ENCODE data around the gene SHB. TPM values are rescaled to one million over a fixed set of nuclear protein-coding genes. Genes with fewer than 3 reads are reported as not detected.

The SHB gene
- total and polyA plus RNA-seq, 2 of the 13 experiments (the other 11 are each of a cell fraction or from before 2014, with no cell fraction given): 19.4 to 20.7 TPM

DNA sequence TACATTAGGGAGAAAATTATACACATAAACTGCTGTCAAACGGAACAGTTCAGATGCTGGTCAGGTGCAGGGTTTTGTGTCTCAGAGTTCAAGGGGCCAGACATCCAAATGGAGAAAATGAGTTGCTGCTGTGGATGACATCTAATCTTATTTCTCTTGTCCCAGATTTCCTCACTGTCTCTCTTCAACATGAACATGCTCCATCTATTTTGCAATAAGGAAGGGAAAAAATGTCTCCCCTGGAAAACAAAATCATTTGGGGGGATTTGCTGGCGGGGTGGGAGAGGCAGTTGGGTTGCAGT lies 51.2 kb downstream of the SHB start (continued):
- TF ChIP-seq, protein P1, sequence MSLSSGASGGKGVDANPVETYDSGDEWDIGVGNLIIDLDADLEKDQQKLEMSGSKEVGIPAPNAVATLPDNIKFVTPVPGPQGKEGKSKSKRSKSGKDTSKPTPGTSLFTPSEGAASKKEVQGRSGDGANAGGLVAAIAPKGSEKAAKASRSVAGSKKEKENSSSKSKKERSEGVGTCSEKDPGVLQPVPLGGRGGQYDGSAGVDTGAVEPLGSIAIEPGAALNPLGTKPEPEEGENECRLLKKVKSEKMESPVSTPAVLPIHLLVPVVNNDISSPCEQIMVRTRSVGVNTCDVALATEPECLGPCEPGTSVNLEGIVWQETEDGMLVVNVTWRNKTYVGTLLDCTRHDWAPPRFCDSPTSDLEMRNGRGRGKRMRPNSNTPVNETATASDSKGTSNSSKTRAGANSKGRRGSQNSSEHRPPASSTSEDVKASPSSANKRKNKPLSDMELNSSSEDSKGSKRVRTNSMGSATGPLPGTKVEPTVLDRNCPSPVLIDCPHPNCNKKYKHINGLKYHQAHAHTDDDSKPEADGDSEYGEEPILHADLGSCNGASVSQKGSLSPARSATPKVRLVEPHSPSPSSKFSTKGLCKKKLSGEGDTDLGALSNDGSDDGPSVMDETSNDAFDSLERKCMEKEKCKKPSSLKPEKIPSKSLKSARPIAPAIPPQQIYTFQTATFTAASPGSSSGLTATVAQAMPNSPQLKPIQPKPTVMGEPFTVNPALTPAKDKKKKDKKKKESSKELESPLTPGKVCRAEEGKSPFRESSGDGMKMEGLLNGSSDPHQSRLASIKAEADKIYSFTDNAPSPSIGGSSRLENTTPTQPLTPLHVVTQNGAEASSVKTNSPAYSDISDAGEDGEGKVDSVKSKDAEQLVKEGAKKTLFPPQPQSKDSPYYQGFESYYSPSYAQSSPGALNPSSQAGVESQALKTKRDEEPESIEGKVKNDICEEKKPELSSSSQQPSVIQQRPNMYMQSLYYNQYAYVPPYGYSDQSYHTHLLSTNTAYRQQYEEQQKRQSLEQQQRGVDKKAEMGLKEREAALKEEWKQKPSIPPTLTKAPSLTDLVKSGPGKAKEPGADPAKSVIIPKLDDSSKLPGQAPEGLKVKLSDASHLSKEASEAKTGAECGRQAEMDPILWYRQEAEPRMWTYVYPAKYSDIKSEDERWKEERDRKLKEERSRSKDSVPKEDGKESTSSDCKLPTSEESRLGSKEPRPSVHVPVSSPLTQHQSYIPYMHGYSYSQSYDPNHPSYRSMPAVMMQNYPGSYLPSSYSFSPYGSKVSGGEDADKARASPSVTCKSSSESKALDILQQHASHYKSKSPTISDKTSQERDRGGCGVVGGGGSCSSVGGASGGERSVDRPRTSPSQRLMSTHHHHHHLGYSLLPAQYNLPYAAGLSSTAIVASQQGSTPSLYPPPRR (CRISPR knock-in tag; IDR thresholded peaks at IDR 0.05; ENCODE audit: borderline replicate concordance): no peak
- no peak for TF ChIP-seq ZNF547 (CRISPR knock-in tag; IDR thresholded peaks at IDR 0.05)

DNA sequence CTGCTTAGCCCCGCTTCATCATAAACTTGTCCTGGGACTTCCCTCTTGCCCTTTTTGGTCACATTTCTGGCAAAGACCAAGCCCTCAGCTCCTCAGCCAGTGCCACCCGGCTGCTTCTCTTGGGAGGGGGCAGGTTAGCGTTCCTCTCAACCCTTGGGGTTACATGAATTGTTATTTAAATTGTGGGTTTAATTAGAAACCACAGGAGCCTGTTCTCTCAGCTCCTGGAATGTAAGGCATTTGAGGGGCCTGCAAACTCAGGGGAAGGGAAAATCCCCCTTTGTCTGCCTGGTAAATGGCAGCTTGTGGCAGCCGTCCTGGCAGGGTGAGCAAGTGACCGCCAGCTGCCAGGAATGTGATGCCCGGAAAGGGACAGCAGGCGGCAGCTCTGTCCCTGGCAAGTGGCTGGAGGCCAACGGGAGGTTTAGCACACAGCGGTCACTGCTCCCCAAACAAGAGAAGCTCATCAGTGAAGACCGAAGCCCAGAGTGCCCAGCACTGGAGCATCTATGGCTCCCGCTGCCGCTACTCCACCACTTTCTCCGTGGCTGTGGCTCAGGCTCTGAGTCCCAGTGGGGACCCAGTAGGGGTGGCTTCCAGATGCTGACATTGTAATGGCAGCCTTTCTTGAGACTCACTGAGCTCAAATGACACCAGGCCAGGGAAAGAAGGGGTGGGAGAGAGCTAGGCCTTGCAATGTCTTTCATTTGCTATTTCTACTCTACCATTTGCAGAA lies 51.7 kb downstream of the SHB start:
- Histone ChIP-seq H2AFZ (ENCODE audit: low read length) (no peak overlapping the region), H3K36me3 (replicated peaks in 1 of 2; ENCODE audit: control insufficient read depth in 1 of 2, insufficient read depth in 2 of 2, low read length in 2 of 2) (peaks cover 32 to 57% of the 10 kb centered on the region in 2 experiments), H3K27ac (ENCODE audit: extremely low read length, insufficient read depth, low read length) (no peak overlapping the region), H3K4me1 (ENCODE audit: insufficient read depth, low read length) (peaks cover 68% of the 10 kb centered on the region), H3K4me3 (replicated peaks in 1 of 3; ENCODE audit: insufficient read depth in 1 of 3, low read depth in 2 of 3, low read length in 3 of 3) (no peak overlapping the region), H3K79me2 (ENCODE audit: insufficient read depth, low read length) (peaks cover 73% of the 10 kb centered on the region), H3K4me2 (ENCODE audit: low read depth, low read length) (no peak overlapping the region), H3K27me3 (ENCODE audit: control insufficient read depth in 1 of 2, insufficient read depth in 2 of 2, low read length in 2 of 2) (no peaks in the 10 kb centered on the region), H3K9me3 (ENCODE audit: low read length) (no peaks in the 10 kb centered on the region), H4K20me1 (ENCODE audit: insufficient read depth, low read length) (peaks cover 11% of the 10 kb centered on the region; the same call in 1 of the 2 replicates), H3K9ac (ENCODE audit: insufficient read depth, low read depth, low read length) (no peak overlapping the region)
- in situ Hi-C loops (cut with HindIII; ENCODE audit: extremely low pct_ligation_motif_present, low pct_unique_long_range_greater_than_20kb): no loop called here
- ChIA-PET CTCF (ENCODE audit: low intra/inter-chr PET ratio, low total read pairs) (no interaction called here), POLR2A (interaction anchor here (0.6 to 3.7 kb wide), 6 partner anchors 9 to 266 kb away, joined by 3 to 28 read pairs (median 4); no protein-coding TSS in a partner anchor)
- FAIRE-seq (no peak), ATAC-seq (no peak), DNase-seq (ENCODE audit: low spot score) (no peak)
- BruUV-seq (replicated peaks): no TSS peak
- intact Hi-C loops (cut with micrococcal nuclease; ENCODE audit: unreplicated experiment): no loop called here
- 95% methylated on average over 10 of the region's 13 CpGs for WGBS (ENCODE audit: low lambda C conversion rate)
- TF ChIP-seq HNRNPL (IDR thresholded peaks at IDR 0.05; ENCODE audit: low read depth, low read length): 0 out of 2 replicates have a peak, but pooled peaks have one; percentile 58
- TF ChIP-seq KDM3A (CRISPR knock-in tag; IDR thresholded peaks at IDR 0.05; ENCODE audit: low read depth): no peak
- TF ChIP-seq MAZ (IDR thresholded peaks at IDR 0.05; ENCODE audit: borderline replicate concordance, low read depth, low read length): no peak
- TF ChIP-seq MAZ (CRISPR knock-in tag; IDR thresholded peaks at IDR 0.05; ENCODE audit: low read depth): no peak
- TF ChIP-seq, protein P2, sequence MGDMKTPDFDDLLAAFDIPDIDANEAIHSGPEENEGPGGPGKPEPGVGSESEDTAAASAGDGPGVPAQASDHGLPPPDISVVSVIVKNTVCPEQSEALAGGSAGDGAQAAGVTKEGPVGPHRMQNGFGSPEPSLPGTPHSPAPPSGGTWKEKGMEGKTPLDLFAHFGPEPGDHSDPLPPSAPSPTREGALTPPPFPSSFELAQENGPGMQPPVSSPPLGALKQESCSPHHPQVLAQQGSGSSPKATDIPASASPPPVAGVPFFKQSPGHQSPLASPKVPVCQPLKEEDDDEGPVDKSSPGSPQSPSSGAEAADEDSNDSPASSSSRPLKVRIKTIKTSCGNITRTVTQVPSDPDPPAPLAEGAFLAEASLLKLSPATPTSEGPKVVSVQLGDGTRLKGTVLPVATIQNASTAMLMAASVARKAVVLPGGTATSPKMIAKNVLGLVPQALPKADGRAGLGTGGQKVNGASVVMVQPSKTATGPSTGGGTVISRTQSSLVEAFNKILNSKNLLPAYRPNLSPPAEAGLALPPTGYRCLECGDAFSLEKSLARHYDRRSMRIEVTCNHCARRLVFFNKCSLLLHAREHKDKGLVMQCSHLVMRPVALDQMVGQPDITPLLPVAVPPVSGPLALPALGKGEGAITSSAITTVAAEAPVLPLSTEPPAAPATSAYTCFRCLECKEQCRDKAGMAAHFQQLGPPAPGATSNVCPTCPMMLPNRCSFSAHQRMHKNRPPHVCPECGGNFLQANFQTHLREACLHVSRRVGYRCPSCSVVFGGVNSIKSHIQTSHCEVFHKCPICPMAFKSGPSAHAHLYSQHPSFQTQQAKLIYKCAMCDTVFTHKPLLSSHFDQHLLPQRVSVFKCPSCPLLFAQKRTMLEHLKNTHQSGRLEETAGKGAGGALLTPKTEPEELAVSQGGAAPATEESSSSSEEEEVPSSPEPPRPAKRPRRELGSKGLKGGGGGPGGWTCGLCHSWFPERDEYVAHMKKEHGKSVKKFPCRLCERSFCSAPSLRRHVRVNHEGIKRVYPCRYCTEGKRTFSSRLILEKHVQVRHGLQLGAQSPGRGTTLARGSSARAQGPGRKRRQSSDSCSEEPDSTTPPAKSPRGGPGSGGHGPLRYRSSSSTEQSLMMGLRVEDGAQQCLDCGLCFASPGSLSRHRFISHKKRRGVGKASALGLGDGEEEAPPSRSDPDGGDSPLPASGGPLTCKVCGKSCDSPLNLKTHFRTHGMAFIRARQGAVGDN (CRISPR knock-in tag; IDR thresholded peaks at IDR 0.05): peak; percentile 52
- no peak for TF ChIP-seq RNF2 (conservative IDR thresholded peaks at IDR 0.05; ENCODE audit: low read depth)
- peak; percentile 37; the same call in 1 of the 2 replicates for TF ChIP-seq ZBTB38 (CRISPR knock-in tag; IDR thresholded peaks at IDR 0.05)
- no peak for TF ChIP-seq JUNB (CRISPR knock-in tag; IDR thresholded peaks at IDR 0.05; ENCODE audit: borderline replicate concordance)
- TF ChIP-seq ZNF501 (CRISPR knock-in tag; IDR thresholded peaks at IDR 0.05): 0 out of 2 replicates have a peak, but pooled peaks have one; percentile 17

Measured in HepG2 (cell line).